K562 (cell line): Measurements from ENCODE around the gene PTK7. TPM values are rescaled to one million over a fixed set of nuclear protein-coding genes. Genes with fewer than 3 reads are reported as not detected.

ENCODE experiments used
- ATF7 ChIP-seq: fragments of 450-650 bp; IDR thresholded peaks from 2 replicates; pipeline ENCODE4 v1.7.1; 2014; ENCODE audit warnings: mild to moderate bottlenecking, moderate library complexity
- CBFA2T2 ChIP-seq: fragments of 450-650 bp; conservative IDR thresholded peaks from 2 replicates; pipeline ENCODE4 v1.6.1; 2017; ENCODE audit warnings: mild to moderate bottlenecking
- DEAF1 ChIP-seq: fragments of 450-650 bp; formaldehyde crosslinking; IDR thresholded peaks from 2 replicates; pipeline ENCODE4 v1.4.0; 2020; ENCODE audit warnings: mild to moderate bottlenecking, moderate library complexity
- EZH2 ChIP-seq: IDR thresholded peaks from 2 replicates; pipeline ENCODE4 v1.6.1; 2012; ENCODE audit warnings: low read depth, mild to moderate bottlenecking, inconsistent platforms, low read length, borderline replicate concordance
- GABPA ChIP-seq: fragments of 200-800 bp; sonication (Bioruptor generic); conservative IDR thresholded peaks from 2 replicates; pipeline ENCODE4 v1.6.1; 2016; ENCODE audit warnings: low read depth, missing genetic modification characterization, missing compliant biosample characterization
- KHSRP ChIP-seq: fragments of 450-650 bp; IDR thresholded peaks from 2 replicates; pipeline ENCODE4 v1.6.1; 2017
- MBD2 ChIP-seq: sonication (generic); IDR thresholded peaks from 2 replicates; pipeline ENCODE4 v1.6.1; 2016; ENCODE audit warnings: low read depth, borderline replicate concordance
- MYC ChIP-seq, 2 experiments: fragments of 250-450 bp in 1 of 2; sonication (Bioruptor Pico) in 1 of 2; IDR thresholded peaks; 2 replicates each; pipeline versions ENCODE4 v1.5.1 to v1.6.1; 2012 to 2021; ENCODE audit warnings: low read depth in 2 of 2, borderline replicate concordance in 1 of 2, improper control_type of control experiment in 1 of 2, low read length in 1 of 2, mild to moderate bottlenecking in 1 of 2, moderate library complexity in 1 of 2
- OTX1 ChIP-seq: fragments of 450-650 bp; formaldehyde crosslinking; IDR thresholded peaks from 2 replicates; pipeline ENCODE4 v1.4.0; 2022; ENCODE audit warnings: mild to moderate bottlenecking
- PCBP1 ChIP-seq: fragments of 200-400 bp; formaldehyde crosslinking; IDR thresholded peaks from 2 replicates; pipeline ENCODE4 v1.6.1; 2018; ENCODE audit warnings: mild to moderate bottlenecking, low read depth, low read length; ENCODE audit not compliant: poor library complexity, severe bottlenecking
- PHTF2 ChIP-seq: fragments of 250-450 bp; sonication (Bioruptor Pico); IDR thresholded peaks from 2 replicates; pipeline ENCODE4 v1.5.0; 2021; ENCODE audit warnings: mild to moderate bottlenecking
- PML ChIP-seq: IDR thresholded peaks from 2 replicates; pipeline ENCODE4 v1.6.1; 2012; ENCODE audit warnings: low read length, inconsistent platforms
- POLR2H ChIP-seq: IDR thresholded peaks from 2 replicates; pipeline ENCODE4 v1.6.1; 2016; ENCODE audit warnings: missing genetic modification characterization, low read depth, mild to moderate bottlenecking, control low read depth, missing compliant biosample characterization, moderate library complexity
- PRPF4 ChIP-seq: fragments of 200-400 bp; formaldehyde crosslinking; IDR thresholded peaks from one replicate; pipeline ENCODE4 v1.6.1; 2017; ENCODE audit warnings: low read length, low read depth, mild to moderate bottlenecking; ENCODE audit not compliant: insufficient read depth, poor library complexity, severe bottlenecking
- ZBTB17 ChIP-seq: fragments of 450-650 bp; formaldehyde crosslinking; IDR thresholded peaks from 2 replicates; pipeline ENCODE4 v1.4.0; 2020; ENCODE audit warnings: mild to moderate bottlenecking
- ZFX ChIP-seq: sonication (generic); formaldehyde crosslinking; IDR thresholded peaks from 2 replicates; pipeline ENCODE4 v1.8.0; 2022; ENCODE audit warnings: mild to moderate bottlenecking, missing genetic modification reagents, moderate library complexity
- ZNF263 ChIP-seq: sonication (generic); formaldehyde crosslinking; IDR thresholded peaks from 2 replicates; pipeline ENCODE4 v1.8.0; 2022; ENCODE audit warnings: mild to moderate bottlenecking, missing genetic modification reagents, borderline replicate concordance
- ZNF324 ChIP-seq: fragments of 250-450 bp; sonication (Bioruptor Pico); IDR thresholded peaks from 2 replicates; pipeline ENCODE4 v1.4.0; 2020; ENCODE audit warnings: mild to moderate bottlenecking
- ZNF444 ChIP-seq: fragments of 250-450 bp; sonication (Bioruptor Pico); IDR thresholded peaks from 2 replicates; pipeline ENCODE4 v1.4.0; 2020; ENCODE audit warnings: mild to moderate bottlenecking, moderate library complexity
- ZNF778 ChIP-seq: fragments of 450-650 bp; formaldehyde crosslinking; IDR thresholded peaks from 2 replicates; pipeline ENCODE4 v1.4.0; 2020; ENCODE audit warnings: mild to moderate bottlenecking, moderate library complexity
- polyA plus RNA-seq, 8 experiments: library from polyadenylated mRNA; depleted of rRNA in 4 of 8; stranded (reverse) in 5 of 8; unstranded in 3 of 8; fragments of >200 nt; fragmentation: Nextera tagmentation in 2 of 8; fragmentation: Illumina TruSeq in 1 of 8; extraction: Ambion mirVana in 2 of 8; extraction: Trizol in 1 of 8; gene quantifications; 2 replicates each; pipeline versions ENCODE4 v1.2.1 to v1.2.3, GENCODE V29; 2011 to 2014; ENCODE audit warnings: inconsistent platforms in 1 of 8, missing spikeins in 1 of 8
- total RNA-seq, 7 experiments: library from RNA; depleted of rRNA in 6 of 7; stranded (reverse); fragments of >200 nt in 6 of 7; fragmentation: Illumina TruSeq in 2 of 7; extraction: Trizol in 2 of 7; gene quantifications; 2 replicates each; pipeline versions ENCODE4 v1.2.1 to v1.2.3, GENCODE V29; 2011 to 2021; ENCODE audit warnings: low replicate concordance in 1 of 7
- TF ChIP-seq, protein P1 (sequence below), 2 experiments: IDR thresholded peaks; 2 replicates each; pipeline ENCODE4 v1.6.1; 2011; ENCODE audit warnings: borderline replicate concordance in 1 of 2, control low read depth in 1 of 2, low read depth in 1 of 2, low read length in 1 of 2, mild to moderate bottlenecking in 1 of 2, mixed read lengths in 1 of 2, moderate library complexity in 1 of 2; ENCODE audit not compliant: insufficient read depth in 1 of 2, insufficient read length in 1 of 2, poor library complexity in 1 of 2, severe bottlenecking in 1 of 2; ENCODE audit errors: extremely low read depth in 1 of 2
- TF ChIP-seq, protein P2 (sequence below): fragments of 450-650 bp; IDR thresholded peaks from one replicate; pipeline ENCODE4 v1.6.1; 2018; ENCODE audit warnings: mild to moderate bottlenecking, moderate library complexity; ENCODE audit not compliant: partially characterized antibody
- TF ChIP-seq, protein P3 (sequence below): sonication (generic); formaldehyde crosslinking; IDR thresholded peaks from 2 replicates; pipeline ENCODE4 v1.9.0; 2022; ENCODE audit warnings: mild to moderate bottlenecking, missing genetic modification reagents

Gene PTK7
- total and polyA plus RNA-seq, 9 of the 15 experiments (the other 6 are each of a cell fraction or from before 2014, with no cell fraction given), result 0.20 to 6.8 (median 4.2) TPM

DNA sequence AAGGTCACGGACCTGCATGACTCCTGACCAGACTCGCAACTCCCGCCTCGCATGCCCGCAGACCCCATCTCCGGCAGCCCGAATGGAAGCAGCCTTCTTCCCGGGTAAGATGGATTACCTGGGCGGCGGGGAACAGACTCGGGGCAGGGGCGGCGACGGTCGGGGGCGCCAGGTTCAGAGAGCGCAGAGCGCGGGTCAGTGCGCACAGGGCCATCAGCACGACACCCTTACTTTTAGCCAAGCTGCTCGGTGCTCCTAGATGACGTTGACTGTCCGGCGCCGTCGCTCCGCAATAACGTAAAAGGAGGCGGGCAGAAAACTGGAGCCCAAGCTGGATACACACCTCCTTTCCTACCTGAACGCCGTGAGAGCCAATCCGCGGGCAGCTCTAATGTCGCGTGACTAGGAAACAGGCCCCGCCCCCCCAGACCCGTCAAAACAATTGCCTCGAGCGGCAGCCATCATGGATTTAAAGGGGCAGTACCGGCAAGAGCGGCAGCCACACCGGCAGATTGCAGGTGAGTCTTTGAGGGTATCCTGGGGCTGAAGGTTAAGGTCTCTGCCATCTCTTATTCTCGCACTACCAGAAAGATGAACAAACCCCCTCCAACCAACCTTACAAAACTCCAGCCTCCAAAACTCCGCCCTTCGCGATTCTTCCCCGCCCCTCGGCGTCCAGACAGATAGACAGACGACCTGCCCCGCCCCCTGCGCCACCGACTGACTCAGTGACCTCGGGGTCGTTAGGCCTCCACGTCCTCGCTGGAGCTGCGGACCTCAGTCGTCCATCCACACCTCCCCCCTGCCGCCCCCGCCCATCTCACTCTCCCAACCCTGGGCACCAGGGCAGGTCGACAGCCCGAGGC lies 16.7 kb upstream of the PTK7 start, which contains the start of the genes KLC4 and MRPL2 (continued):
- TF ChIP-seq, protein P1, sequence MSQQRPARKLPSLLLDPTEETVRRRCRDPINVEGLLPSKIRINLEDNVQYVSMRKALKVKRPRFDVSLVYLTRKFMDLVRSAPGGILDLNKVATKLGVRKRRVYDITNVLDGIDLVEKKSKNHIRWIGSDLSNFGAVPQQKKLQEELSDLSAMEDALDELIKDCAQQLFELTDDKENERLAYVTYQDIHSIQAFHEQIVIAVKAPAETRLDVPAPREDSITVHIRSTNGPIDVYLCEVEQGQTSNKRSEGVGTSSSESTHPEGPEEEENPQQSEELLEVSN (IDR thresholded peaks at IDR 0.05; ENCODE audit: borderline replicate concordance in 1 of 2, extremely low read depth in 1 of 2, insufficient read depth in 1 of 2, insufficient read length in 1 of 2, low read depth in 1 of 2, low read length in 1 of 2, poor library complexity in 1 of 2, severe bottlenecking in 1 of 2), result peak in 1 of 2 experiments; percentile 15
- TF ChIP-seq ZFX (CRISPR knock-in tag), result peak; percentile 92
- no peak for TF ChIP-seq ZNF778
- peak; percentile 94 for TF ChIP-seq ZBTB17
- TF ChIP-seq PML, result peak; percentile 79
- TF ChIP-seq PRPF4, result no peak
- TF ChIP-seq CBFA2T2, result no peak
- no peak for TF ChIP-seq ZNF324 (CRISPR knock-in tag)
- peak; percentile 50; the same call in 1 of the 2 replicates for TF ChIP-seq ZNF263 (CRISPR knock-in tag)
- peak; percentile 50 for TF ChIP-seq PCBP1
- 0 out of 2 replicates have a peak, but pooled peaks have one; percentile 74 for TF ChIP-seq OTX1 (CRISPR knock-in tag)
- TF ChIP-seq ZNF444, result no peak
- peak; percentile 83 for TF ChIP-seq POLR2H (tag)
- TF ChIP-seq DEAF1, result no peak
- TF ChIP-seq PHTF2 (CRISPR knock-in tag), result no peak
- TF ChIP-seq, protein P2, sequence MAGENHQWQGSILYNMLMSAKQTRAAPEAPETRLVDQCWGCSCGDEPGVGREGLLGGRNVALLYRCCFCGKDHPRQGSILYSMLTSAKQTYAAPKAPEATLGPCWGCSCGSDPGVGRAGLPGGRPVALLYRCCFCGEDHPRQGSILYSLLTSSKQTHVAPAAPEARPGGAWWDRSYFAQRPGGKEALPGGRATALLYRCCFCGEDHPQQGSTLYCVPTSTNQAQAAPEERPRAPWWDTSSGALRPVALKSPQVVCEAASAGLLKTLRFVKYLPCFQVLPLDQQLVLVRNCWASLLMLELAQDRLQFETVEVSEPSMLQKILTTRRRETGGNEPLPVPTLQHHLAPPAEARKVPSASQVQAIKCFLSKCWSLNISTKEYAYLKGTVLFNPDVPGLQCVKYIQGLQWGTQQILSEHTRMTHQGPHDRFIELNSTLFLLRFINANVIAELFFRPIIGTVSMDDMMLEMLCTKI, result no peak
- TF ChIP-seq MYC (IDR thresholded peaks at IDR 0.05; ENCODE audit: low read depth, low read length), result peak; percentile 88
- no peak; the same call in 1 of the 2 replicates for TF ChIP-seq MYC (CRISPR knock-in tag; IDR thresholded peaks at IDR 0.05; ENCODE audit: borderline replicate concordance, low read depth)
- no peak for TF ChIP-seq EZH2
- TF ChIP-seq MBD2, result peak; percentile 80
- no peak for TF ChIP-seq GABPA (tag)
- peak; percentile 87 for TF ChIP-seq ATF7
- TF ChIP-seq KHSRP, result peak; percentile 94
- TF ChIP-seq, protein P3, sequence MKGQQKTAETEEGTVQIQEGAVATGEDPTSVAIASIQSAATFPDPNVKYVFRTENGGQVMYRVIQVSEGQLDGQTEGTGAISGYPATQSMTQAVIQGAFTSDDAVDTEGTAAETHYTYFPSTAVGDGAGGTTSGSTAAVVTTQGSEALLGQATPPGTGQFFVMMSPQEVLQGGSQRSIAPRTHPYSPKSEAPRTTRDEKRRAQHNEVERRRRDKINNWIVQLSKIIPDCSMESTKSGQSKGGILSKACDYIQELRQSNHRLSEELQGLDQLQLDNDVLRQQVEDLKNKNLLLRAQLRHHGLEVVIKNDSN (CRISPR knock-in tag), result peak; percentile 83
